Neural cell (in vitro differentiated cells): ENCODE measurements around the gene SIK3. TPM values are rescaled to one million over a fixed set of nuclear protein-coding genes. Genes with fewer than 3 reads are reported as not detected.

Experiments
- H2AFZ ChIP-seq: fragments of 200-600, 300-800 bp; sonication (generic), shearing (Covaris generic); 2 replicates; pipeline ENCODE4 v1.6.0; 2014; ENCODE audit warnings: low read depth, mild to moderate bottlenecking, antibody characterized with exemption, low read length, moderate library complexity
- H3F3A ChIP-seq: fragments of 200-600 bp; shearing (Covaris generic); 2 replicates; pipeline ENCODE4 v1.6.1; 2016; ENCODE audit warnings: mild to moderate bottlenecking, moderate library complexity, mixed read lengths, antibody characterized with exemption, low read length; ENCODE audit not compliant: insufficient read depth, poor library complexity, severe bottlenecking
- H3K27ac ChIP-seq: fragments of 200-600, 300-800 bp; sonication (generic), shearing (Covaris generic); 2 replicates; pipeline ENCODE4 v1.5.1; 2014; ENCODE audit warnings: mild to moderate bottlenecking, low read length, moderate library complexity
- H3K27me3 ChIP-seq: fragments of 300-800, 200-600 bp; sonication (generic), shearing (Covaris generic); 2 replicates; pipeline ENCODE4 v1.6.0; 2014; ENCODE audit warnings: mild to moderate bottlenecking, low read depth, low read length, moderate library complexity; ENCODE audit not compliant: insufficient read depth
- H3K36me3 ChIP-seq: fragments of 300-800, 200-600 bp; sonication (generic), shearing (Covaris generic); 2 replicates; pipeline ENCODE4 v1.5.1; 2014; ENCODE audit warnings: mild to moderate bottlenecking, antibody characterized with exemption, low read length, moderate library complexity; ENCODE audit not compliant: insufficient read depth
- H3K4me2 ChIP-seq: fragments of 300-800, 200-600 bp; sonication (generic), shearing (Covaris generic); 2 replicates; pipeline ENCODE4 v1.6.0; 2014; ENCODE audit warnings: mild to moderate bottlenecking, low read length
- H3K4me3 ChIP-seq: fragments of 300-800, 200-600 bp; sonication (generic), shearing (Covaris generic); 2 replicates; pipeline ENCODE4 v1.5.1; 2014; ENCODE audit warnings: mild to moderate bottlenecking, low read length, moderate library complexity
- H3K79me2 ChIP-seq: fragments of 200-600 bp; shearing (Covaris generic); replicated peaks from 2 replicates; pipeline ENCODE4 v1.6.0; 2014; ENCODE audit warnings: mild to moderate bottlenecking, low read length, moderate library complexity; ENCODE audit not compliant: insufficient read depth
- H3K9ac ChIP-seq: fragments of 300-800, 200-600 bp; sonication (generic), shearing (Covaris generic); 2 replicates; pipeline ENCODE4 v1.6.1; 2016; ENCODE audit warnings: mild to moderate bottlenecking, low read length, mixed read lengths
- H3K9me2 ChIP-seq: fragments of 200-600 bp; shearing (Covaris generic); 2 replicates; pipeline ENCODE4 v1.6.1; 2016; ENCODE audit warnings: mild to moderate bottlenecking, low read length, mixed read lengths; ENCODE audit not compliant: insufficient read depth
- H3K9me3 ChIP-seq: fragments of 200-600, 300-800 bp; sonication (generic), shearing (Covaris generic); 2 replicates; pipeline ENCODE4 v1.6.1; 2016; ENCODE audit warnings: mild to moderate bottlenecking, mixed run types, low read length, moderate library complexity, mixed read lengths
- H4K20me1 ChIP-seq: fragments of 200-600 bp; shearing (Covaris generic); 2 replicates; pipeline ENCODE4 v1.6.1; 2016; ENCODE audit warnings: mild to moderate bottlenecking, mixed run types; ENCODE audit not compliant: insufficient read depth
- EP300 ChIP-seq: fragments of 450-650 bp; conservative IDR thresholded peaks from 2 replicates; pipeline ENCODE4 v1.6.1; 2014; ENCODE audit warnings: antibody characterized with exemption, mild to moderate bottlenecking, moderate library complexity; ENCODE audit not compliant: poor library complexity, severe bottlenecking
- EZH2 ChIP-seq: fragments of 200-600, 300-800 bp; shearing (Covaris generic), sonication (generic); IDR thresholded peaks from 2 replicates; pipeline ENCODE4 v1.6.1; 2014; ENCODE audit warnings: antibody characterized with exemption, low read length, borderline replicate concordance, mild to moderate bottlenecking; ENCODE audit not compliant: insufficient read depth, poor library complexity, severe bottlenecking
- MXI1 ChIP-seq: fragments of 450-650 bp; conservative IDR thresholded peaks from 2 replicates; pipeline ENCODE4 v1.6.1; 2014; ENCODE audit warnings: antibody characterized with exemption, mild to moderate bottlenecking; ENCODE audit not compliant: poor library complexity, severe bottlenecking
- POLR2AphosphoS5 ChIP-seq: IDR thresholded peaks from 2 replicates; pipeline ENCODE4 v1.6.1; 2012
- RAD21 ChIP-seq: fragments of 450-650 bp; conservative IDR thresholded peaks from 2 replicates; pipeline ENCODE4 v1.6.1; 2014; ENCODE audit warnings: antibody characterized with exemption, mild to moderate bottlenecking, moderate library complexity
- SMC3 ChIP-seq: fragments of 450-650 bp; conservative IDR thresholded peaks from 2 replicates; pipeline ENCODE4 v1.6.1; 2014; ENCODE audit warnings: antibody characterized with exemption, mild to moderate bottlenecking, moderate library complexity; ENCODE audit not compliant: poor library complexity
- TAF1 ChIP-seq: IDR thresholded peaks from 2 replicates; pipeline ENCODE4 v1.6.1; 2012; ENCODE audit warnings: low read depth
- polyA plus RNA-seq: library from polyadenylated mRNA; depleted of rRNA; stranded (reverse); fragments of >200 nt; gene quantifications from 2 replicates; pipeline ENCODE4 v1.2.3, GENCODE V29; 2014
- TF ChIP-seq, protein P1 (sequence below): fragments of 450-650 bp; IDR thresholded peaks from 2 replicates; pipeline ENCODE4 v1.5.1; 2014; ENCODE audit warnings: antibody characterized with exemption, mild to moderate bottlenecking, moderate library complexity; ENCODE audit not compliant: poor library complexity, severe bottlenecking
- TF ChIP-seq, protein P2 (sequence below): IDR thresholded peaks from 2 replicates; pipeline ENCODE4 v1.6.1; 2012; ENCODE audit warnings: borderline replicate concordance

Gene SIK3
- polyA plus RNA-seq, 1 donor from 2014 or later: 11.2 TPM

DNA sequence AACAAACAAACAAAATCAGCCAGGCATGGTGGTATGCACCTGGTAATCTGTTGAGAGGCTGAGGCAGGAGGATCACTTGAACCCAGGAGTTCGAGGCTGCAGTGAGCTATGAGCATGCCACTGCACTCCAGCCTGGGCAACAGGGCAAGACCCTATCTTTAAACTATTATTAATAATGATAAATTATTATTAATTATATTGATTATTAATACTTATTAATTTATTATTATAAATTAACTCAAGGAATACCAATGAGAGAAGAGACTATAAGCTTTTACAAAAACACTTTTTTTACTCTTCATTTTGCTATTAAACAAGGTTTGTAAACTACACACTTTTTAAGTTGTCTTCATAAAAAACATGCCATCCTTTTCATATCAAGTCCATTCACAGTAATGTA is 163.1 kb downstream of the SIK3 start:
- Histone ChIP-seq H3K27ac (no peak overlapping the region), H2AFZ (no peak overlapping the region), H4K20me1 (no peaks in the 10 kb centered on the region), H3K9ac (no peak overlapping the region), H3K4me2 (no peak overlapping the region), H3K36me3 (no peaks in the 10 kb centered on the region), H3K79me2 (no peaks in the 10 kb centered on the region), H3F3A (no peaks in the 10 kb centered on the region), H3K9me3 (no peaks in the 10 kb centered on the region), H3K27me3 (no peaks in the 10 kb centered on the region), H3K4me3 (no peak overlapping the region), H3K9me2 (no peaks in the 10 kb centered on the region)
- TF ChIP-seq EZH2 (no peak), POLR2AphosphoS5 (no peak), RAD21 (no peak), SMC3 (no peak), EP300 (no peak), TAF1 (no peak), MXI1 (no peak)
- TF ChIP-seq, protein P1, sequence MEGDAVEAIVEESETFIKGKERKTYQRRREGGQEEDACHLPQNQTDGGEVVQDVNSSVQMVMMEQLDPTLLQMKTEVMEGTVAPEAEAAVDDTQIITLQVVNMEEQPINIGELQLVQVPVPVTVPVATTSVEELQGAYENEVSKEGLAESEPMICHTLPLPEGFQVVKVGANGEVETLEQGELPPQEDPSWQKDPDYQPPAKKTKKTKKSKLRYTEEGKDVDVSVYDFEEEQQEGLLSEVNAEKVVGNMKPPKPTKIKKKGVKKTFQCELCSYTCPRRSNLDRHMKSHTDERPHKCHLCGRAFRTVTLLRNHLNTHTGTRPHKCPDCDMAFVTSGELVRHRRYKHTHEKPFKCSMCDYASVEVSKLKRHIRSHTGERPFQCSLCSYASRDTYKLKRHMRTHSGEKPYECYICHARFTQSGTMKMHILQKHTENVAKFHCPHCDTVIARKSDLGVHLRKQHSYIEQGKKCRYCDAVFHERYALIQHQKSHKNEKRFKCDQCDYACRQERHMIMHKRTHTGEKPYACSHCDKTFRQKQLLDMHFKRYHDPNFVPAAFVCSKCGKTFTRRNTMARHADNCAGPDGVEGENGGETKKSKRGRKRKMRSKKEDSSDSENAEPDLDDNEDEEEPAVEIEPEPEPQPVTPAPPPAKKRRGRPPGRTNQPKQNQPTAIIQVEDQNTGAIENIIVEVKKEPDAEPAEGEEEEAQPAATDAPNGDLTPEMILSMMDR: no peak
- TF ChIP-seq, protein P2, sequence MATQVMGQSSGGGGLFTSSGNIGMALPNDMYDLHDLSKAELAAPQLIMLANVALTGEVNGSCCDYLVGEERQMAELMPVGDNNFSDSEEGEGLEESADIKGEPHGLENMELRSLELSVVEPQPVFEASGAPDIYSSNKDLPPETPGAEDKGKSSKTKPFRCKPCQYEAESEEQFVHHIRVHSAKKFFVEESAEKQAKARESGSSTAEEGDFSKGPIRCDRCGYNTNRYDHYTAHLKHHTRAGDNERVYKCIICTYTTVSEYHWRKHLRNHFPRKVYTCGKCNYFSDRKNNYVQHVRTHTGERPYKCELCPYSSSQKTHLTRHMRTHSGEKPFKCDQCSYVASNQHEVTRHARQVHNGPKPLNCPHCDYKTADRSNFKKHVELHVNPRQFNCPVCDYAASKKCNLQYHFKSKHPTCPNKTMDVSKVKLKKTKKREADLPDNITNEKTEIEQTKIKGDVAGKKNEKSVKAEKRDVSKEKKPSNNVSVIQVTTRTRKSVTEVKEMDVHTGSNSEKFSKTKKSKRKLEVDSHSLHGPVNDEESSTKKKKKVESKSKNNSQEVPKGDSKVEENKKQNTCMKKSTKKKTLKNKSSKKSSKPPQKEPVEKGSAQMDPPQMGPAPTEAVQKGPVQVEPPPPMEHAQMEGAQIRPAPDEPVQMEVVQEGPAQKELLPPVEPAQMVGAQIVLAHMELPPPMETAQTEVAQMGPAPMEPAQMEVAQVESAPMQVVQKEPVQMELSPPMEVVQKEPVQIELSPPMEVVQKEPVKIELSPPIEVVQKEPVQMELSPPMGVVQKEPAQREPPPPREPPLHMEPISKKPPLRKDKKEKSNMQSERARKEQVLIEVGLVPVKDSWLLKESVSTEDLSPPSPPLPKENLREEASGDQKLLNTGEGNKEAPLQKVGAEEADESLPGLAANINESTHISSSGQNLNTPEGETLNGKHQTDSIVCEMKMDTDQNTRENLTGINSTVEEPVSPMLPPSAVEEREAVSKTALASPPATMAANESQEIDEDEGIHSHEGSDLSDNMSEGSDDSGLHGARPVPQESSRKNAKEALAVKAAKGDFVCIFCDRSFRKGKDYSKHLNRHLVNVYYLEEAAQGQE: no peak

DNA sequence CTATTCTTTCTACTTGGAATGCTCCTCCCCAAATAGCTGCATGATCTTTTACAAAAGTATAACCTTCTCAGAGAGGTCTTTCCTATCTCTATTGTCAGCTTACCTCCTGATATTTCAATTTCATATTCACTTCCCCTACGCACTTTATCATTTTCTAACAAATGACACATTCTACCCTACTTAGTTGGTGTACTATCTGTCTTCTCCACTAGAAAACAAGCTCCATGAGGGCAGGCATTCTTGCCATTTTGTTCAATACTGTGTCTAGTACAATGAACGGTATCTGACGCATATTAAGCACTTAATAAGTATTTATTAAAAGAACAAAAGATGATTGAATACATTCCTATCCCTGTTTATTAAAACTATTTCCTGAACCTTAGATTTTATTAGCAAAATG is 164.3 kb downstream of the SIK3 start:
- Histone ChIP-seq H3K9me2 (no peaks in the 10 kb centered on the region), H3K9ac (no peak overlapping the region), H3F3A (no peaks in the 10 kb centered on the region), H3K79me2 (no peaks in the 10 kb centered on the region), H3K36me3 (no peaks in the 10 kb centered on the region), H2AFZ (no peak overlapping the region), H4K20me1 (no peaks in the 10 kb centered on the region), H3K27me3 (no peaks in the 10 kb centered on the region), H3K4me3 (no peak overlapping the region), H3K27ac (no peak overlapping the region), H3K9me3 (no peaks in the 10 kb centered on the region), H3K4me2 (no peak overlapping the region)
- no peak for TF ChIP-seq TAF1
- no peak for TF ChIP-seq SMC3
- TF ChIP-seq POLR2AphosphoS5: no peak
- no peak for TF ChIP-seq EZH2
- no peak for TF ChIP-seq MXI1
- TF ChIP-seq, protein P1: no peak
- TF ChIP-seq EP300: no peak
- TF ChIP-seq, protein P2: no peak
- no peak for TF ChIP-seq RAD21
